Medulla oblongata (tissue), 1 donor: Measurements from ENCODE around the gene CCNH.

Experiments
- DNase-seq: peaks from one replicate; pipeline ENCODE4 v3.0.0-alpha.2; 2015; ENCODE audit errors: extremely low spot score

Gene CCNH

GRCh38 chr5:87412630-87413342, at the start of gene CCNH:
CCNH (minus strand) TSS chr5:87412930; CDS start chr5:87412794, 136 bp downstream.
- DNase-seq: peak; percentile 100

- no peak for DNase-seq
These were observed 45.0 kb upstream of the CCNH start for GRCh38 chr5:87457706-87458105.

GRCh38 chr5:87453801-87454200, 41.1 kb upstream of the CCNH start:
- no peak for DNase-seq

- DNase-seq: peak; percentile 16
These were observed 40.1 kb upstream of the CCNH start for GRCh38 chr5:87452837-87453236.

- no peak for DNase-seq
These were observed 29.7 kb upstream of the CCNH start for GRCh38 chr5:87442419-87442818.

- no peak for DNase-seq
These were observed 25.5 kb upstream of the CCNH start for GRCh38 chr5:87438231-87438630.

GRCh38 chr5:87437724-87438123, 25.0 kb upstream of the CCNH start:
- DNase-seq: no peak

GRCh38 chr5:87435144-87435694, 22.5 kb upstream of the CCNH start:
- DNase-seq: no peak

- no peak for DNase-seq
These were observed 21.7 kb upstream of the CCNH start for GRCh38 chr5:87434461-87434860.

- no peak for DNase-seq
These were observed 21.2 kb upstream of the CCNH start for GRCh38 chr5:87433945-87434344.

- no peak for DNase-seq
These were observed 19.7 kb upstream of the CCNH start for GRCh38 chr5:87432460-87432859.

- no peak for DNase-seq
These were observed 18.2 kb upstream of the CCNH start for GRCh38 chr5:87430863-87431457.

GRCh38 chr5:87423755-87424154, 11.0 kb upstream of the CCNH start:
- DNase-seq: no peak

GRCh38 chr5:87421307-87421706, 8.6 kb upstream of the CCNH start:
- DNase-seq: no peak

GRCh38 chr5:87418506-87418905, 5.8 kb upstream of the CCNH start:
- no peak for DNase-seq

GRCh38 chr5:87413343-87413645, 564 bp upstream of the CCNH start:
- no peak for DNase-seq

- peak; percentile 82 for DNase-seq
These were observed 629 bp downstream of the CCNH start for GRCh38 chr5:87411973-87412629.

GRCh38 chr5:87411586-87411972, 1.2 kb downstream of the CCNH start:
- no peak for DNase-seq

GRCh38 chr5:87410931-87411330, 1.8 kb downstream of the CCNH start:
- DNase-seq: no peak

- DNase-seq: no peak
These were observed 4.5 kb downstream of the CCNH start for GRCh38 chr5:87408204-87408603.

- no peak for DNase-seq
These were observed 7.1 kb downstream of the CCNH start for GRCh38 chr5:87405472-87406155.

- no peak for DNase-seq
These were observed 8.4 kb downstream of the CCNH start for GRCh38 chr5:87404359-87404758.
